Left lobe of liver (tissue), 2 donors: ENCODE measurements around the gene TK2. TPM values are rescaled to one million over a fixed set of nuclear protein-coding genes. Genes with fewer than 3 reads are reported as not detected.
A peak's percentile ranks its signal among the peaks of the same experiment; 100 is the strongest.
"Not testable (repeated sequence)": the region's sequence is repeated elsewhere in the genome, so short reads cannot be mapped to it uniquely, and the experiment has no call there.

Source experiments
- ATAC-seq: fragments of 200-7000 bp; cut with Tn5 transposase; one replicate; pipeline ENCODE4 v1.9.1; 2020; ENCODE audit warnings: mild to moderate bottlenecking, moderate library complexity
- DNase-seq: peaks from one replicate; pipeline ENCODE4 v3.0.0-alpha.2; 2020; ENCODE audit warnings: low spot score
- total RNA-seq: library from RNA; stranded (reverse); gene quantifications from one replicate; pipeline ENCODE4 v1.2.1, GENCODE V29; 2021
- donor health status: DM: no; HTN: no; CAD: no; lungs with moderate emphysema.
- donor health status: DM: no; HTN: yes; CAD: no.

The TK2 gene
- total RNA-seq, result 39.0 TPM

GRCh38 chr16:66549284-66550131, at the start of gene TK2:
TSS of gene TK2 (minus strand) at chr16:66550122. CDS start at chr16:66550061, 61 bp downstream.
- DNase-seq (peak; percentile 76), ATAC-seq (peak; percentile 71)

GRCh38 chr16:66598111-66598510, 48.2 kb upstream of the TK2 start:
- ATAC-seq (no peak), DNase-seq (no peak)

- ATAC-seq (no peak), DNase-seq (no peak)
Observed at GRCh38 chr16:66596986-66597848, 47.3 kb upstream of the TK2 start.

GRCh38 chr16:66596559-66596958, 46.6 kb upstream of the TK2 start:
- DNase-seq, ATAC-seq: not testable (repeated sequence)

GRCh38 chr16:66594739-66595138, 44.8 kb upstream of the TK2 start:
- ATAC-seq (no peak), DNase-seq (no peak)

- DNase-seq, result no peak
- ATAC-seq, result no peak
Observed at GRCh38 chr16:66592814-66593213, 42.9 kb upstream of the TK2 start.

GRCh38 chr16:66592241-66592640, 42.3 kb upstream of the TK2 start:
- ATAC-seq, result no peak
- DNase-seq, result no peak

- DNase-seq, result no peak
- no peak for ATAC-seq
Observed at GRCh38 chr16:66591018-66591417, 41.1 kb upstream of the TK2 start.

GRCh38 chr16:66590322-66590721, 40.4 kb upstream of the TK2 start:
- no peak for DNase-seq
- no peak for ATAC-seq

GRCh38 chr16:66588981-66589713, 39.2 kb upstream of the TK2 start:
- no peak for DNase-seq
- ATAC-seq, result peak; percentile 76

GRCh38 chr16:66587881-66588600, 38.1 kb upstream of the TK2 start:
- no peak for ATAC-seq
- no peak for DNase-seq

- ATAC-seq (peak; percentile 25), DNase-seq (no peak)
Observed at GRCh38 chr16:66585481-66586239, 35.7 kb upstream of the TK2 start.

GRCh38 chr16:66581246-66581952, 31.5 kb upstream of the TK2 start:
- no peak for ATAC-seq

GRCh38 chr16:66580605-66581209, 30.8 kb upstream of the TK2 start:
- no peak for ATAC-seq
- no peak for DNase-seq

More at GRCh38 chr16:66581246-66581952, 31.5 kb upstream of the TK2 start:
- no peak for DNase-seq

- ATAC-seq, result no peak
- no peak for DNase-seq
Observed at GRCh38 chr16:66578651-66579531, 29.0 kb upstream of the TK2 start, which contains the start of gene CMTM2. TSS of gene CMTM2 (plus strand) at chr16:66579463. CDS start at chr16:66579608, 145 bp downstream.

GRCh38 chr16:66576296-66576695, 26.4 kb upstream of the TK2 start:
- DNase-seq, result no peak
- ATAC-seq, result no peak

GRCh38 chr16:66575060-66575459, 25.1 kb upstream of the TK2 start:
- ATAC-seq, result no peak
- DNase-seq, result no peak

GRCh38 chr16:66574531-66574930, 24.6 kb upstream of the TK2 start:
- ATAC-seq, result no peak
- DNase-seq, result no peak
